Activated CD4-positive, alpha-beta T cell treated with anti-CD3 and anti-CD28 coated beads, Interleukin-2, amount 50 U/mL, for 16 hours (primary cell): ENCODE measurements around the gene DHX58.

Experiments used
- DNase-seq: peaks from one replicate; pipeline ENCODE4 v3.0.0-alpha.2; 2020

Gene DHX58

GRCh38 chr17:42079541-42079940, 33.0 kb downstream of the DHX58 start:
- no peak for DNase-seq

GRCh38 chr17:42078396-42079043, 34.0 kb downstream of the DHX58 start:
- DNase-seq, result no peak

- DNase-seq, result no peak
Measured at GRCh38 chr17:42077755-42078154, 34.8 kb downstream of the DHX58 start.

- DNase-seq, result no peak
Measured at GRCh38 chr17:42076797-42077559, 35.5 kb downstream of the DHX58 start.

- no peak for DNase-seq
Measured at GRCh38 chr17:42075789-42076188, 36.7 kb downstream of the DHX58 start.

- no peak for DNase-seq
Measured at GRCh38 chr17:42072323-42073187, 40.0 kb downstream of the DHX58 start.

GRCh38 chr17:42071810-42072209, 40.7 kb downstream of the DHX58 start:
- no peak for DNase-seq

- DNase-seq, result no peak
Measured at GRCh38 chr17:42068979-42069378, 43.5 kb downstream of the DHX58 start.

- DNase-seq, result peak; percentile 68
Measured at GRCh38 chr17:42067371-42068091, 45.0 kb downstream of the DHX58 start.

GRCh38 chr17:42065201-42065600, 47.3 kb downstream of the DHX58 start:
- no peak for DNase-seq

- no peak for DNase-seq
Measured at GRCh38 chr17:42062681-42063080, 49.8 kb downstream of the DHX58 start.

GRCh38 chr17:42061646-42062487, 50.6 kb downstream of the DHX58 start:
- no peak for DNase-seq

- no peak for DNase-seq
Measured at GRCh38 chr17:42060231-42060630, 52.3 kb downstream of the DHX58 start.

- no peak for DNase-seq
Measured at GRCh38 chr17:42059815-42060214, 52.7 kb downstream of the DHX58 start.

- DNase-seq, result no peak
Measured at GRCh38 chr17:42058063-42058462, 54.5 kb downstream of the DHX58 start.

- DNase-seq, result no peak
Measured at GRCh38 chr17:42056635-42057034, 55.9 kb downstream of the DHX58 start.

GRCh38 chr17:42055496-42055895, 57.0 kb downstream of the DHX58 start:
- no peak for DNase-seq

- DNase-seq, result no peak
Measured at GRCh38 chr17:42055027-42055426, 57.5 kb downstream of the DHX58 start.

- DNase-seq, result no peak
Measured at GRCh38 chr17:42053731-42054500, 58.6 kb downstream of the DHX58 start.

- DNase-seq, result no peak
Measured at GRCh38 chr17:42052346-42052877, 60.1 kb downstream of the DHX58 start.

GRCh38 chr17:42051645-42052044, 60.9 kb downstream of the DHX58 start:
- DNase-seq, result no peak
